Epithelial cell of esophagus (primary cell): ENCODE measurements around the gene MRS2.

Source experiments
- DNase-seq: peaks from one replicate; pipeline ENCODE4 v3.0.0; 2010; ENCODE audit warnings: low read depth
- H3K4me3 ChIP-seq: 2 replicates; pipeline ENCODE4 v1.5.1; 2011; ENCODE audit warnings: mild to moderate bottlenecking, low read length, control low read depth
- TF ChIP-seq, protein P1 (sequence below): IDR thresholded peaks from 2 replicates; pipeline ENCODE4 v1.5.1; 2011; ENCODE audit warnings: low read depth, mild to moderate bottlenecking, low read length, control low read depth, inconsistent platforms; ENCODE audit not compliant: insufficient read depth; ENCODE audit errors: missing control alignments

MRS2 gene, protein sequence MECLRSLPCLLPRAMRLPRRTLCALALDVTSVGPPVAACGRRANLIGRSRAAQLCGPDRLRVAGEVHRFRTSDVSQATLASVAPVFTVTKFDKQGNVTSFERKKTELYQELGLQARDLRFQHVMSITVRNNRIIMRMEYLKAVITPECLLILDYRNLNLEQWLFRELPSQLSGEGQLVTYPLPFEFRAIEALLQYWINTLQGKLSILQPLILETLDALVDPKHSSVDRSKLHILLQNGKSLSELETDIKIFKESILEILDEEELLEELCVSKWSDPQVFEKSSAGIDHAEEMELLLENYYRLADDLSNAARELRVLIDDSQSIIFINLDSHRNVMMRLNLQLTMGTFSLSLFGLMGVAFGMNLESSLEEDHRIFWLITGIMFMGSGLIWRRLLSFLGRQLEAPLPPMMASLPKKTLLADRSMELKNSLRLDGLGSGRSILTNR

DNA sequence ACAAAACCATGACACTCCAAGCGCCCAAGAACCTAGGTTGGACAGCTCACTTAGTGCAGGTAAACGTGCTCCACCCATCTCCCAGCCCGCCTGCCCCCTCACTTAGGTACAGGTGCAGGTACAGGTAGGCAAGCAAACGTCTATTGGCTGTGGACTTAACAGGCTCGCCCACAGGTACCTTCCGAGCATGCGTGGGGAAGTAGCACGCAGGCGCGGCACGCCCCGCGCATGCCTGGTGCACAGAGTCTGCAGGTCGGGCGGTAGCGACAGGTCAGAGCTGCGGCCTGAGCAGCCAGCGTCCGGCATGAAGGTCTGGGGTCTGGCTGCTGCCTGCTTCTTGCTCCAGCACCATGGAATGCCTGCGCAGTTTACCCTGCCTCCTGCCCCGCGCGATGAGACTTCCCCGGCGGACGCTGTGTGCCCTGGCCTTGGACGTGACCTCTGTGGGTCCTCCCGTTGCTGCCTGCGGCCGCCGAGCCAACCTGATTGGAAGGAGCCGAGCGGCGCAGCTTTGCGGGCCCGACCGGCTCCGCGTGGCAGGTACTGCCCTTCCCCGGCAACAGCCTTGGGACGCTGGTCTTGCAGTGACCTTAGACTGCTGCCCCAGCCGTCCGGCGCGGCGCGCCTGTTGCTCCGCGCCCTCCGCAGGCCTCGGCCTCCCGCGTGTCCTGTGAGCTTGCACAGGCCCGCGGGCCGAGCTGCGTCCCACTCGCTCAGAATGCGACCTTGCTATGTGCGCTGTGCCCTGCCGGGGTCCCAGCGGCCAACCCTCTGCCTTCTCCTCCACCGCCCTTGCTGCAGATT is at the start of gene MRS2:
Gene MRS2 (plus strand): TSS at position 240 of the 804 bp plus-strand sequence. CDS start 111 bp downstream, at position 351.
- TF ChIP-seq, protein P1, sequence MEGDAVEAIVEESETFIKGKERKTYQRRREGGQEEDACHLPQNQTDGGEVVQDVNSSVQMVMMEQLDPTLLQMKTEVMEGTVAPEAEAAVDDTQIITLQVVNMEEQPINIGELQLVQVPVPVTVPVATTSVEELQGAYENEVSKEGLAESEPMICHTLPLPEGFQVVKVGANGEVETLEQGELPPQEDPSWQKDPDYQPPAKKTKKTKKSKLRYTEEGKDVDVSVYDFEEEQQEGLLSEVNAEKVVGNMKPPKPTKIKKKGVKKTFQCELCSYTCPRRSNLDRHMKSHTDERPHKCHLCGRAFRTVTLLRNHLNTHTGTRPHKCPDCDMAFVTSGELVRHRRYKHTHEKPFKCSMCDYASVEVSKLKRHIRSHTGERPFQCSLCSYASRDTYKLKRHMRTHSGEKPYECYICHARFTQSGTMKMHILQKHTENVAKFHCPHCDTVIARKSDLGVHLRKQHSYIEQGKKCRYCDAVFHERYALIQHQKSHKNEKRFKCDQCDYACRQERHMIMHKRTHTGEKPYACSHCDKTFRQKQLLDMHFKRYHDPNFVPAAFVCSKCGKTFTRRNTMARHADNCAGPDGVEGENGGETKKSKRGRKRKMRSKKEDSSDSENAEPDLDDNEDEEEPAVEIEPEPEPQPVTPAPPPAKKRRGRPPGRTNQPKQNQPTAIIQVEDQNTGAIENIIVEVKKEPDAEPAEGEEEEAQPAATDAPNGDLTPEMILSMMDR: no peak
- peak; percentile 98 for DNase-seq
- H3K4me3 ChIP-seq: peak within 1 kb of the TSS; percentile 95

DNA sequence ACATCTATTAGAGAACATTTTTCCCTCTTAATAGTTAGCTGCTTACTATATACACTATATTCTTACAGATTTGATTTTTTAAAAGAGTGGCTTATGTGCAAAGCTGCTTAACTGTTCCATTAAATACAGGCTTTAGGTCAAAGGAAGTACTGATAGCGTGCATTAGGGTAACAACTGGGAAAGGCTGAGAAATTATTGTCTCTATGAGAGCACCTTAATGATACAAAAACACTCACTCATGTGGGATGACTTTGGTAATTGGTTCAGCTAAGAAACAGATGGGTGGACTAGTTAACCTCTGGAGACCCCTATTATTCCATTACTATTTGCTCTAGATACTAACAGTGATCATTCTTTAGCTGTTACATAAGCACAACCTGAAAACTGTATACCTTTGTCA is 48.9 kb upstream of the MRS2 start:
- DNase-seq: no peak
- H3K4me3 ChIP-seq: no peak overlapping the region

DNA sequence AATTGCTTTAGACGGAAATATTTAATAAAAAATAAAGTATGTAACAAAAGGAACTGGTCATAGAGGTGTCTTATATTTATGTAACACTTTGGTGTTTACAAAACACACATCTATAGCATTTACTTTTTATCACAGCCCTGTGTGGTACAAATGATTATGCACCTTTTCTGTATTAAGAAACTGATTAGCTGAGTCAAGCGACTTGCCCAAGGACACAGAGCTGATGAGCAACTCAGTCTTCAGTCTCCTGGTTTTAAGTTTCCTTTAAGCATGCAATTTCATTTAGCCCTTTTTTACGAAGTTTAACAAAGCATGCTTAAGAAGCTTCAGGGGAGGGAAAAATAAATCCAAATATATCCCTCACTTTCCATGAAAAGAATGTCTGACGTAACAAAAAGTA is 47.3 kb upstream of the MRS2 start:
- TF ChIP-seq, protein P1: no peak
- no peak overlapping the region for H3K4me3 ChIP-seq

More for the DNA sequence above, 48.9 kb upstream of the MRS2 start:
- TF ChIP-seq, protein P1: no peak

DNA sequence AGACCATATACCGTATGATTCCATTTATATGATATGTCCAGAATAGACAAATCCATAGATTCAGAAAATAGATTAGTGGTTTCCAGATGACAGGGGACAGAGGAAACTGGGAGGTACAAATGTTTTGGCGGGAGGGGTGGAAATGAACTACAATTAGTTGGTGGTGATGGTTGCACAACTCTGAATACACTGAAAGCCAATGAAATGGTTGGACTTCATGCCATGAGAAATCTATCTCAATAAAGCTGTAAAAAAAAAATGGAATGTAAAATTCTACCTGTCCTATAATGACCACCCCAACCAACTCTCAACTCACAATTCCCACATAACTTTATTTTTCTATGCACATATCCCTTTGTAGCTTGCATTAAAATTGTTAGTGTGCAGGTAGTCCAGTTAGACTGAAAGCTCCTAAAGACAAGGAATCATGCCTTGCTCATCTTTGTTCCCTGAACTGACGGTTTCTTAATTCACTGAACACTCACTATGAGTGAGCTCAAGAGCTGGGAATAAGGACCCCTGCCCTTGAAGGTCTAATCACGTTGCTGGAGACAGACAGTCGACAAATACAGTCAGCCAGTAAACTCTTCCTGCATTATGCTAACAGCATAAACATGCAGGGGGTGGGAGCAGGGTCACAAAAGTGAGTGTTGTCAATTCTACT is 46.3 kb upstream of the MRS2 start:
- TF ChIP-seq, protein P1: no peak
- H3K4me3 ChIP-seq: no peak overlapping the region
- DNase-seq: no peak

More for the DNA sequence above, 47.3 kb upstream of the MRS2 start:
- peak; percentile 33 for DNase-seq

DNA sequence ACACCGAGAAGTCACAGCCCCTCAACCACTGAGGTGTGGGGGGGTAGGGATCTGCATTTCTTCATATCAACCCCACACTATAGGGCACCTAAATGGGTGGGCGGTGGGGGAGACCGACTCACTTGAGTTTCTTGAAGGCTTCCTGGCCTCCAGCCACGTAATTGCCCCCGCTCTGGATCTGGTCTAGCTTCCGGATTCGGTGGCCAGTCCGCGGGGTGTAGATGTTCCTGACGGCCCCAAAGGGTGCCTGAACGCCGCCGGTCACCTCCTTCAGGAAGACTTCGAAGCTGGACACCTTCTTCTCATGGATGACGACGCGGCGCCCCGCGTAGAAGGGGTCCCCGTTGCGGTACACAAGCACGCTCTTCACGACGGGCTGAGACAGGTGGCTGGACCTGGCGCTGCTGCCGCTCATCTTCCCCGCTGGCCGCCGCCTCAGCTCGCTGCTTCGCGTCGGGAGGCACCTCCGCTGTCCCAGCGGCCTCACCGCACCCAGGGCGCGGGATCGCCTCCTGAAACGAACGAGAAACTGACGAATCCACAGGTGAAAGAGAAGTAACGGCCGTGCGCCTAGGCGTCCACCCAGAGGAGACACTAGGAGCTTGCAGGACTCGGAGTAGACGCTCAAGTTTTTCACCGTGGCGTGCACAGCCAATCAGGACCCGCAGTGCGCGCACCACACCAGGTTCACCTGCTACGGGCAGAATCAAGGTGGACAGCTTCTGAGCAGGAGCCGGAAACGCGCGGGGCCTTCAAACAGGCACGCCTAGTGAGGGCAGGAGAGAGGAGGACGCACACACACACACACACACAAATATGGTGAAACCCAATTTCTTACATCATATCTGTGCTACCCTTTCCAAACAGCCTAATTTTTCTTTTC is 45.2 kb upstream of the MRS2 start, which contains the start of gene DCDC2:
Gene DCDC2 (minus strand): TSS at position 724 of the 883 bp plus-strand sequence. CDS start 309 bp downstream, at position 415.
- TF ChIP-seq, protein P1: no peak
- peak; percentile 61 for DNase-seq
- H3K4me3 ChIP-seq: peak within 1 kb of the TSS; percentile 23
